ENCODE data around the gene GP1BB.

DNA sequence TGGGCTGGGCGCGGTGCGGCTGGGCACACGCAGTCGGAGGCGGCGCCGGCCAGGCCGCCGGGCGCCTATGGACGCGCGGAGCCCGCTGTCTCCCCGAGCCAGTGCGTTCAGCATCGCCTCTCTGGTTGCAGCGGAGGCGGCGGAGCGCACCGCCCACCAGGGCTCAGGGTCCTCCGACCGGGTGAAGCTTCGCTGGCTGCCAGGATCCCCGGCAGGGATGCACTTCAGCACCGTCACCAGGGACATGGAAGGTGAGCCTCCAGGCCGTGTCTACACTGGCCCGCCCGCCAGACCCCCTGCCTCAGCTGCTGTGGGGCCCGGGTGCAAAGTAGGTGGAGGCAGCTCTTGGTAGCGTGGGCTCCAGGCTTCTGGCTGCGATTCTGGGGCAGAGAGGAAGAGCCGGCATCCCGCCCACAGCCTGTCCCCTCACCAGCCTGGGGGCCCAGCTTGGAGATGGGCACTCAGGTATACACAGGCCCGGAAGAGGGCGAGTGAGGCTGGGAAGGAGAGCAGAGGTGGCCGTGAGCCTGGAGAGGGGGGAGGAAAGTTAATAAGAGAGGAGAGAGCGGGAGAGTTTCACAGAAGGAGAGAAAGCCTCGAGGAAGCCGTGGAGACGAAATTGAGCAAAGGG is 36.2 kb downstream of the GP1BB start:
- TF ChIP-seq CTCF (IDR thresholded peaks at IDR 0.05; ENCODE audit: extremely low read depth in 1 of 2, insufficient read depth in 1 of 2, low read depth in 1 of 2, low read length in 2 of 2) (no peak), GATA2 (IDR thresholded peaks at IDR 0.05; ENCODE audit: insufficient read depth, insufficient read length, low read depth, low read length) (no peak), POLR2A (IDR thresholded peaks at IDR 0.05; ENCODE audit: low read depth, low read length) (no peak), EZH2 (IDR thresholded peaks at IDR 0.05; ENCODE audit: borderline replicate concordance, low read depth, low read length, severe bottlenecking) (peak; percentile 45), POLR2AphosphoS5 (IDR thresholded peaks at IDR 0.05; ENCODE audit: insufficient read depth, low read depth, low read length) (no peak), JUN (IDR thresholded peaks at IDR 0.05; ENCODE audit: borderline replicate concordance, insufficient read depth, insufficient read length, low read depth) (no peak)
- TF ChIP-seq, protein P1, sequence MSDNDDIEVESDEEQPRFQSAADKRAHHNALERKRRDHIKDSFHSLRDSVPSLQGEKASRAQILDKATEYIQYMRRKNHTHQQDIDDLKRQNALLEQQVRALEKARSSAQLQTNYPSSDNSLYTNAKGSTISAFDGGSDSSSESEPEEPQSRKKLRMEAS (IDR thresholded peaks at IDR 0.05; ENCODE audit: insufficient read depth, insufficient read length): no peak

Data from endothelial cell of umbilical vein (primary cell).